Parathyroid adenoma (tissue), 2 donors: ENCODE data around the gene CKLF.

ENCODE experiments used
- H2AFZ ChIP-seq: fragments of 300-600 bp; sonication (generic); one replicate; pipeline ENCODE4 v1.7.0; 2017; ENCODE audit warnings: antibody characterized with exemption, mild to moderate bottlenecking
- H3K27ac ChIP-seq: fragments of 300-600 bp; sonication (generic); one replicate; pipeline ENCODE4 v1.7.0; 2017
- H3K27me3 ChIP-seq: fragments of 300-600 bp; sonication (generic); one replicate; pipeline ENCODE4 v1.7.0; 2017; ENCODE audit warnings: low read length; ENCODE audit not compliant: control insufficient read depth, insufficient read depth
- H3K36me3 ChIP-seq: fragments of 300-600 bp; sonication (generic); one replicate; pipeline ENCODE4 v1.7.0; 2017; ENCODE audit warnings: low read length; ENCODE audit not compliant: control insufficient read depth, insufficient read depth
- H3K4me1 ChIP-seq: fragments of 300-600 bp; sonication (generic); one replicate; pipeline ENCODE4 v1.7.0; 2017; ENCODE audit warnings: control low read depth
- H3K4me2 ChIP-seq: fragments of 300-600 bp; sonication (generic); one replicate; pipeline ENCODE4 v1.7.0; 2017; ENCODE audit warnings: low read length
- H3K4me3 ChIP-seq: fragments of 300-600 bp; sonication (generic); one replicate; pipeline ENCODE4 v1.7.0; 2017; ENCODE audit warnings: low read depth, low read length
- H3K79me2 ChIP-seq: fragments of 300-600 bp; sonication (generic); one replicate; pipeline ENCODE4 v1.7.0; 2017; ENCODE audit warnings: control low read depth
- H3K9ac ChIP-seq: fragments of 300-600 bp; sonication (generic); one replicate; pipeline ENCODE4 v1.7.0; 2017; ENCODE audit warnings: mild to moderate bottlenecking
- H3K9me3 ChIP-seq: fragments of 300-600 bp; sonication (generic); one replicate; pipeline ENCODE4 v1.7.0; 2017; ENCODE audit warnings: low read length; ENCODE audit not compliant: control insufficient read depth
- CTCF ChIP-seq: fragments of 300-600 bp; sonication (generic); IDR thresholded peaks from one replicate; pipeline ENCODE4 v1.7.0; 2017; ENCODE audit warnings: antibody characterized with exemption, mild to moderate bottlenecking
- donor health status: primary hyperparathyroidism.

Gene CKLF

GRCh38 chr16:66508248-66508913, 44.0 kb upstream of the CKLF start:
- Histone ChIP-seq H3K9ac (no peak overlapping the region), H3K36me3 (no peaks in the 10 kb centered on the region), H2AFZ (peak overlapping the region; percentile 34), H3K4me2 (no peak overlapping the region), H3K4me3 (no peak overlapping the region), H3K4me1 (peaks cover 23% of the 10 kb centered on the region), H3K27ac (peak overlapping the region; percentile 45), H3K79me2 (peaks cover 2% of the 10 kb centered on the region), H3K9me3 (no peaks in the 10 kb centered on the region), H3K27me3 (no peaks in the 10 kb centered on the region)
- TF ChIP-seq CTCF, result no peak

GRCh38 chr16:66508914-66509496, 43.4 kb upstream of the CKLF start:
- no peak overlapping the region for H2AFZ ChIP-seq
- no peaks in the 10 kb centered on the region for H3K9me3 ChIP-seq
- H3K4me1 ChIP-seq, result peaks cover 26% of the 10 kb centered on the region
- H3K79me2 ChIP-seq, result peaks cover 2% of the 10 kb centered on the region
- H3K4me3 ChIP-seq, result no peak overlapping the region
- H3K9ac ChIP-seq, result no peak overlapping the region
- no peak for TF ChIP-seq CTCF
- no peak overlapping the region for H3K4me2 ChIP-seq
- no peak overlapping the region for H3K27ac ChIP-seq
- no peaks in the 10 kb centered on the region for H3K36me3 ChIP-seq
- H3K27me3 ChIP-seq, result no peaks in the 10 kb centered on the region

- Histone ChIP-seq H2AFZ (no peak overlapping the region), H3K79me2 (peaks cover 2% of the 10 kb centered on the region), H3K4me3 (no peak overlapping the region), H3K27ac (no peak overlapping the region), H3K27me3 (no peaks in the 10 kb centered on the region), H3K4me2 (no peak overlapping the region), H3K9ac (no peak overlapping the region), H3K36me3 (no peaks in the 10 kb centered on the region), H3K9me3 (no peaks in the 10 kb centered on the region), H3K4me1 (peaks cover 26% of the 10 kb centered on the region)
- TF ChIP-seq CTCF, result no peak
Measured at GRCh38 chr16:66509576-66509975, 42.8 kb upstream of the CKLF start.

GRCh38 chr16:66510298-66510697, 42.1 kb upstream of the CKLF start:
- Histone ChIP-seq H3K27me3 (no peaks in the 10 kb centered on the region), H3K27ac (no peak overlapping the region)

More at GRCh38 chr16:66510298-66510697, 42.1 kb upstream of the CKLF start:
- Histone ChIP-seq H3K36me3 (no peaks in the 10 kb centered on the region), H3K4me2 (no peak overlapping the region), H3K9ac (no peak overlapping the region), H3K79me2 (peaks cover 2% of the 10 kb centered on the region), H3K9me3 (no peaks in the 10 kb centered on the region), H3K4me3 (no peak overlapping the region), H2AFZ (no peak overlapping the region), H3K4me1 (peaks cover 26% of the 10 kb centered on the region)
- no peak for TF ChIP-seq CTCF
